DND-41 (cell line): ENCODE results near the gene MYH7.
A peak's percentile ranks its signal among the peaks of the same experiment; 100 is the strongest.

Experiments used
- ATAC-seq: fragments of 200-7000 bp; cut with Tn5 transposase; 3 replicates; pipeline ENCODE4 v1.9.1; 2021; ENCODE audit warnings: low read depth; ENCODE audit not compliant: insufficient read depth
- DNase-seq: peaks from one replicate; pipeline ENCODE4 v3.0.0-alpha.2; 2020
- H2AFZ ChIP-seq: 2 replicates; pipeline ENCODE4 v1.6.0; 2012; ENCODE audit warnings: low read depth, low read length
- H3K27ac ChIP-seq: 2 replicates; pipeline ENCODE4 v1.5.1; 2012; ENCODE audit warnings: low read length, inconsistent platforms
- H3K27me3 ChIP-seq: fragments of 200-600 bp; sonication (generic); 2 replicates; pipeline ENCODE4 v1.6.0; 2012; ENCODE audit warnings: low read length, mild to moderate bottlenecking, inconsistent platforms; ENCODE audit not compliant: insufficient read depth, poor library complexity
- H3K36me3 ChIP-seq: 2 replicates; pipeline ENCODE4 v1.5.1; 2012; ENCODE audit warnings: low read length, inconsistent platforms; ENCODE audit not compliant: insufficient read depth
- H3K4me1 ChIP-seq: 2 replicates; pipeline ENCODE4 v1.5.1; 2012; ENCODE audit warnings: mild to moderate bottlenecking, low read length; ENCODE audit not compliant: insufficient read depth
- H3K4me2 ChIP-seq: 2 replicates; pipeline ENCODE4 v1.6.0; 2012; ENCODE audit warnings: mild to moderate bottlenecking, moderate library complexity, low read length, inconsistent platforms; ENCODE audit not compliant: insufficient read depth
- H3K4me3 ChIP-seq, 2 experiments: fragments of 200-600 bp in 1 of 2; shearing (Covaris generic) in 1 of 2; 2 replicates each; pipeline ENCODE4 v1.5.1; 2012 to 2016; ENCODE audit warnings: inconsistent platforms in 2 of 2, low read length in 2 of 2, mild to moderate bottlenecking in 2 of 2, low read depth in 1 of 2, moderate library complexity in 1 of 2
- H3K79me2 ChIP-seq: 2 replicates; pipeline ENCODE4 v1.6.0; 2012; ENCODE audit warnings: low read length, inconsistent platforms; ENCODE audit not compliant: insufficient read depth
- H3K9ac ChIP-seq: 2 replicates; pipeline ENCODE4 v1.6.0; 2012; ENCODE audit warnings: low read depth, mild to moderate bottlenecking, inconsistent platforms, low read length, moderate library complexity
- H3K9me3 ChIP-seq: 2 replicates; pipeline ENCODE4 v1.5.1; 2012; ENCODE audit warnings: low read length, moderate library complexity, mild to moderate bottlenecking, inconsistent platforms; ENCODE audit not compliant: insufficient read depth, severe bottlenecking
- H4K20me1 ChIP-seq: 2 replicates; pipeline ENCODE4 v1.6.0; 2012; ENCODE audit warnings: low read length; ENCODE audit not compliant: insufficient read depth
- EZH2 ChIP-seq: IDR thresholded peaks from 3 replicates; pipeline ENCODE4 v1.6.1; 2012; ENCODE audit warnings: borderline replicate concordance, low read depth, mild to moderate bottlenecking, moderate library complexity, low read length, inconsistent platforms; ENCODE audit not compliant: severe bottlenecking
- TF ChIP-seq, protein P1 (sequence below): IDR thresholded peaks from 2 replicates; pipeline ENCODE4 v1.5.1; 2012; ENCODE audit warnings: borderline replicate concordance, low read length, moderate library complexity, mild to moderate bottlenecking; ENCODE audit not compliant: poor library complexity, severe bottlenecking; ENCODE audit errors: extremely low read depth

The MYH7 gene

DNA sequence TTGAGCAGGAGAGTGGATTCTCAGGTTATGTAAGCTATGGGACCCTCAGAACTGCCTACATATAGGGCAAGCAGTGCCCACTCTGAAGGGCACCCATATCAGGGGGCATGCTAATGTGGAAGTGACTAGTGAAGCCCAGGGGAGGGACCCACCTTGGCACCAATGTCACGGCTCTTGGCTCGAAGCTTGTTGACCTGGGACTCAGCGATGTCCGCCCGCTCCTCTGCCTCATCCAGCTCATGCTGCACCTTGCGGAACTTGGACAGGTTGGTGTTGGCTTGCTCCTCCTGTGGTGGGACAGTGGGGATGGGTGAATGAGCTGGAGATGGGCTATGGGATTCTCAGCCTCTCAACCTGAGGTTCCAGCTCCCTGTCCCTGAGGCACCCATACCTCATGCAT lies 53.2 kb downstream of the MYH7 start:
- no peak for ATAC-seq
- H4K20me1 ChIP-seq = peaks cover 3% of the 10 kb centered on the region; the same call in 1 of the 2 replicates
- H3K4me2 ChIP-seq = no peak overlapping the region
- H3K4me3 ChIP-seq = no peak overlapping the region
- H2AFZ ChIP-seq = no peak overlapping the region
- H3K36me3 ChIP-seq = no peaks in the 10 kb centered on the region
- no peak for DNase-seq
- H3K9me3 ChIP-seq = no peaks in the 10 kb centered on the region
- H3K27ac ChIP-seq = no peak overlapping the region
- no peaks in the 10 kb centered on the region for H3K79me2 ChIP-seq
- TF ChIP-seq, protein P1, sequence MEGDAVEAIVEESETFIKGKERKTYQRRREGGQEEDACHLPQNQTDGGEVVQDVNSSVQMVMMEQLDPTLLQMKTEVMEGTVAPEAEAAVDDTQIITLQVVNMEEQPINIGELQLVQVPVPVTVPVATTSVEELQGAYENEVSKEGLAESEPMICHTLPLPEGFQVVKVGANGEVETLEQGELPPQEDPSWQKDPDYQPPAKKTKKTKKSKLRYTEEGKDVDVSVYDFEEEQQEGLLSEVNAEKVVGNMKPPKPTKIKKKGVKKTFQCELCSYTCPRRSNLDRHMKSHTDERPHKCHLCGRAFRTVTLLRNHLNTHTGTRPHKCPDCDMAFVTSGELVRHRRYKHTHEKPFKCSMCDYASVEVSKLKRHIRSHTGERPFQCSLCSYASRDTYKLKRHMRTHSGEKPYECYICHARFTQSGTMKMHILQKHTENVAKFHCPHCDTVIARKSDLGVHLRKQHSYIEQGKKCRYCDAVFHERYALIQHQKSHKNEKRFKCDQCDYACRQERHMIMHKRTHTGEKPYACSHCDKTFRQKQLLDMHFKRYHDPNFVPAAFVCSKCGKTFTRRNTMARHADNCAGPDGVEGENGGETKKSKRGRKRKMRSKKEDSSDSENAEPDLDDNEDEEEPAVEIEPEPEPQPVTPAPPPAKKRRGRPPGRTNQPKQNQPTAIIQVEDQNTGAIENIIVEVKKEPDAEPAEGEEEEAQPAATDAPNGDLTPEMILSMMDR = no peak
- TF ChIP-seq EZH2 = no peak
- H3K4me1 ChIP-seq = no peaks in the 10 kb centered on the region
- H3K9ac ChIP-seq = no peak overlapping the region
- H3K27me3 ChIP-seq = peaks cover 27% of the 10 kb centered on the region

DNA sequence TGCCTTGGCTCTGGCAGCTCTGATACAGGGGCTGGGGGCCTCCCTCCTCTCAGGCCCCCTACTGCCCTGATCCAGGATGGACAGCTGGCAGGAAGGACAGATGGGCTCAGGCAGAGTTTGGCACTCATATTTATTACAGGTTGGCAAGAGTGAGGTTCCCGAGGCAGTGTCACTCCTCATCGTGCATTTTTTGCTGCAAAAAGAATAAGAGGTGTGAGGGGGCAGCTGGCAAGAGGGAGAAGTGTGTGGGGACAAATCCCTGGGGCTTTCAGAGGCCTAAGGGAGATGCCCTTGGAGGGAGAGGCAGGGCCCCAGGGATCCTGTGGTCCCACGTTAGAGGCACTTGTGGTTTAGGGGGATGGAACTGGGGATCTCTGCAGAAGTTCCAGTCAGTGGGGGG lies 53.6 kb downstream of the MYH7 start:
- Histone ChIP-seq H4K20me1 (peaks cover 3% of the 10 kb centered on the region; the same call in 1 of the 2 replicates), H3K27me3 (peaks cover 30% of the 10 kb centered on the region), H3K27ac (no peak overlapping the region), H3K4me3 (no peak overlapping the region), H3K4me1 (no peaks in the 10 kb centered on the region), H3K9me3 (no peaks in the 10 kb centered on the region), H2AFZ (no peak overlapping the region), H3K4me2 (no peak overlapping the region), H3K36me3 (no peaks in the 10 kb centered on the region), H3K9ac (no peak overlapping the region), H3K79me2 (no peaks in the 10 kb centered on the region)
- DNase-seq (no peak), ATAC-seq (no peak)
- TF ChIP-seq, protein P1 = no peak
- no peak for TF ChIP-seq EZH2

DNA sequence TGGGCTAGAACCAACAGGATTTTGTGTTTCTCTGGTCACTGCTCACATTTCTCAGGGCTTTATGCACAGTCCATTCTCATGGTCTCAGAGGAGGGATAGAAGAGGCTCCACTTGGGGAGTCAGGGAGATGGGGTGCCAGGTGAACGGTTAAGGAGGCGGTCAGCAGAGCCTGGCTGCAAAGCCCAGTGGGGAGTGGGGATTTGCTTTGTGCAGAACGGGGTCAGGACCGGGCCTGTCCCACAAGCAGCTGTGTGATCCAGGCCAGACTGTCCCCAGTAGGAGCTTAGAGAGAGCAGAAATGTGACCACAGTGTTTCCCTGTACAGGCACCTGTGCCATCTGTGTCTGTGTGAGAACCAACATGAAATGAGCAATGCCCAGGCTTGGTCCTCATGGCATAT lies 54.5 kb downstream of the MYH7 start:
- Histone ChIP-seq H4K20me1 (peaks cover 3% of the 10 kb centered on the region; the same call in 1 of the 2 replicates), H3K9me3 (no peaks in the 10 kb centered on the region), H3K27ac (no peak overlapping the region), H3K9ac (no peak overlapping the region), H3K4me3 (no peak overlapping the region), H2AFZ (no peak overlapping the region), H3K79me2 (no peaks in the 10 kb centered on the region), H3K36me3 (no peaks in the 10 kb centered on the region), H3K4me2 (no peak overlapping the region), H3K4me1 (no peaks in the 10 kb centered on the region), H3K27me3 (peaks cover 30% of the 10 kb centered on the region)
- ATAC-seq (no peak), DNase-seq (no peak)
- TF ChIP-seq EZH2 = no peak
- TF ChIP-seq, protein P1 = no peak

- H3K36me3 ChIP-seq = no peaks in the 10 kb centered on the region
- peaks cover 30% of the 10 kb centered on the region for H3K27me3 ChIP-seq
- no peak for TF ChIP-seq EZH2
- H3K9me3 ChIP-seq = no peaks in the 10 kb centered on the region
- DNase-seq (no peak), ATAC-seq (0 out of 3 replicates have a peak, but pooled peaks have one; percentile 7)
- H3K4me3 ChIP-seq = no peak overlapping the region
- no peaks in the 10 kb centered on the region for H3K4me1 ChIP-seq
- no peak overlapping the region for H3K4me2 ChIP-seq
- no peak overlapping the region for H2AFZ ChIP-seq
- no peak overlapping the region for H3K9ac ChIP-seq
- H4K20me1 ChIP-seq = peaks cover 3% of the 10 kb centered on the region; the same call in 1 of the 2 replicates
- no peaks in the 10 kb centered on the region for H3K79me2 ChIP-seq
- no peak overlapping the region for H3K27ac ChIP-seq
These were observed 55.1 kb downstream of the MYH7 start for GRCh38 chr14:23380197-23380914.
